Uterus (tissue), 2 donors: Measurements from ENCODE around the gene CAMK2G.

ENCODE experiments used
- CTCF ChIP-seq, 4 experiments: fragments of 200-600 bp in 2 of 4; fragments of 450-650 bp in 2 of 4; sonication (generic) in 2 of 4; IDR thresholded peaks; one replicate each; pipeline ENCODE4 v1.5.1; 2016 to 2019; ENCODE audit warnings: antibody characterized with exemption in 4 of 4, mild to moderate bottlenecking in 2 of 4, moderate library complexity in 1 of 4
- POLR2A ChIP-seq, 2 donors: fragments of 450-650 bp; IDR thresholded peaks; one replicate each; pipeline ENCODE4 v1.6.1; 2016; ENCODE audit warnings: antibody characterized with exemption in 2 of 2, mild to moderate bottlenecking in 1 of 2, moderate library complexity in 1 of 2

DNA sequence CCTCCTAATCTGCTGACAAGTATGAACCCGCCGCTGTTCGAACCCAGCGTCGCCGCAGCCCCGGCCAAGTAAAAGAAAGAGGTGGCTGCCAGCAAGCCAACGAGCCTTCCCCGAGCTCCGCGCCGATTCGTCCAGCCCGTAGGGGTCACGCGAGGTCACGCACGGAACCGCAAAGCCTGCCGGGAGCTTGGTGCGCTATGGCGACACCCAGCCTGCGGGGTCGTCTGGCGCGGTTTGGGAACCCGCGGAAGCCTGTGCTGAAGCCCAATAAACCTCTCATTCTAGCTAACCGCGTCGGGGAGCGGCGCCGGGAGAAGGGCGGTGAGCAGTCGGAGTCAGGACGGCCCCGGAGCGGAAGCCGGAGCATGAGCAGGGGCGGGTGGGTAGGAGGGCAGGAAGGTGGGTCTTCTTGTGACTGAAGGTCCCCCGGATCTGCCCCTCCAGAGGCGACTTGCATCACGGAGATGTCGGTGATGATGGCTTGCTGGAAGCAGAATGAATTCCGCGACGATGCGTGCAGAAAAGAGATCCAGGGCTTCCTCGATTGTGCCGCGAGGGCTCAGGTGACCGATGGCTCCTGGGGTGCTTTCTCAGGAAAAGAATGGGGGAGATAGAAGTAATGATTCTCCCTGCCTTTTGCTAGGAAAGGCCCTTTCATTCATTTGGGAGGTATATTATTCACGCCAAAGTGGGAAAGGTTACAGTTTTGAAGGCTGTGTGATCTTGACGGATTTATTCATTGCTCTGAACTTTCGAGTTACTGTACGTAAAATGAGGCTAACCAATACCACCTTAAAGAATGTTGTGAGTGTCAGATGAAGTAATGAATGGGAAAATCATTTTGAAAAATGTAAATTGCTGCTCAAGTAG is 92.2 kb downstream of the CAMK2G start, which contains the start of gene CHCHD1:
- no peak for TF ChIP-seq CTCF (IDR thresholded peaks at IDR 0.05)
- peak in 1 of 2 donors; percentile 54 for TF ChIP-seq POLR2A (IDR thresholded peaks at IDR 0.05)
